ENCODE results near the gene ZNF22. TPM values are rescaled to one million over a fixed set of nuclear protein-coding genes. Genes with fewer than 3 reads are reported as not detected.
A peak's percentile ranks its signal among the peaks of the same experiment; 100 is the strongest.

Gene ZNF22
- total and polyA plus RNA-seq, 2 of the 8 experiments (the other 6 are each of a cell fraction or from before 2014, with no cell fraction given), result 18.2 to 45.2 TPM

DNA sequence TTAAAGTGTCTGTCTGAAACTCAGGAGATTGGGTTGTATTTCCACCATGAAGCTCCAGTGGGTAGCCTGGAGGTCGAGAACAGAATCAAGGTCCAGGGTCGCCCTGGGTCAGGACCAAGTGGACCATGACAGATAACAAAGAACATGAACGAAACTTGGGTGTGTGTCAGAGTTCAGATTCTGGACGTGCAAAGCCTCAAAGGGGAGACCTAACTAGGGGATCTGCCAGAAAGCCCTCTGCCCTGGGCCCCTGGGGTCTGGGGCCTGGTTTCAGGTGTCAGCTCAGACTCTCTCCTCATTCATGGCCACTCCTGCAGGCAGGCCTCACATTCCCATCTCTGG lies 39.5 kb upstream of the ZNF22 start:
- H3K79me1 ChIP-seq (ENCODE audit: low read depth, low read length), result no peaks in the 10 kb centered on the region
- H2BK12ac ChIP-seq (ENCODE audit: low read depth, low read length), result no peak overlapping the region
- ChIA-PET CTCF (ENCODE audit: partially characterized antibody) (interaction anchor here (4.9 to 11.2 kb wide), 4 partner anchors 10 to 30 kb away, joined by 26 to 143 read pairs (median 102); no protein-coding TSS in a partner anchor), POLR2A (ENCODE audit: partially characterized antibody) (interaction anchor here (0.8 to 1.8 kb wide), 6 partner anchors 11 to 39 kb away, joined by 3 to 5 read pairs (median 4); no protein-coding TSS in a partner anchor)
- peak overlapping the region; percentile 62; the same call in 1 of the 2 replicates for H2BK15ac ChIP-seq (ENCODE audit: low read length)
- H3K56ac ChIP-seq (replicated peaks; ENCODE audit: insufficient read length, low read depth, low read length), result no peak overlapping the region
- H3K14ac ChIP-seq (ENCODE audit: insufficient read length), result no peak overlapping the region
- peaks cover 8% of the 10 kb centered on the region for H3K23me2 ChIP-seq (ENCODE audit: low read depth, low read length)
- H2AFZ ChIP-seq (ENCODE audit: low read length), result no peak overlapping the region
- no peak overlapping the region for H3K18ac ChIP-seq (ENCODE audit: extremely low read depth, low read length)
- no peak overlapping the region for H3K9ac ChIP-seq (replicated peaks in 1 of 4; ENCODE audit: extremely low read depth in 1 of 4, low read depth in 3 of 4, low read length in 3 of 4)
- H3K23ac ChIP-seq (ENCODE audit: insufficient read length), result no peak overlapping the region
- FAIRE-seq, result no peak
- peak overlapping the region in 1 of 2 experiments; percentile 90; a peak in 2 of 4 replicates for H3K4me2 ChIP-seq (ENCODE audit: insufficient read depth in 1 of 2, low read depth in 2 of 2, low read length in 2 of 2)
- no peaks in the 10 kb centered on the region; a peak in 1 of 4 replicates for H3K79me2 ChIP-seq (ENCODE audit: control insufficient read depth in 1 of 2, insufficient read depth in 2 of 2, low read length in 2 of 2)
- no peak overlapping the region for H4K8ac ChIP-seq (ENCODE audit: extremely low read depth, insufficient read depth, low read length)
- no peaks in the 10 kb centered on the region for H4K20me1 ChIP-seq (replicated peaks in 1 of 2; ENCODE audit: control insufficient read depth in 1 of 2, insufficient read depth in 2 of 2, low read length in 2 of 2)
- no peak overlapping the region for H4K5ac ChIP-seq (ENCODE audit: insufficient read length, low read depth, low read length)
- H3K36me3 ChIP-seq (ENCODE audit: control insufficient read depth in 2 of 4, insufficient read depth in 4 of 4, low read length in 3 of 4), result no peaks in the 10 kb centered on the region
- H3K27me3 ChIP-seq (replicated peaks in 1 of 4; ENCODE audit: control insufficient read depth in 3 of 4, extremely low read depth in 1 of 4, insufficient read depth in 3 of 4, low read length in 3 of 4), result peaks cover 0 to 7% (median 3%) of the 10 kb centered on the region in 4 experiments; a peak in 4 of 7 replicates
- peak overlapping the region; percentile 15; the same call in 1 of the 2 replicates for H2BK20ac ChIP-seq (ENCODE audit: low read length)
- no peaks in the 10 kb centered on the region for H3K9me3 ChIP-seq (ENCODE audit: insufficient read depth in 2 of 2, low read depth in 1 of 2, low read length in 1 of 2)
- WGBS, 2 experiments (ENCODE audit: extremely low coverage in 1 of 2, insufficient coverage in 1 of 2, insufficient read length in 1 of 2, insufficient replicate concordance in 2 of 2, low coverage in 1 of 2, low lambda C conversion rate in 2 of 2, missing lambda C conversion rate in 1 of 2), result 58% methylated on average over 4 of the region's 4 CpGs; no CpG with 5 or more reads in 1 of the 2 experiments
- no peak overlapping the region for H3K4me3 ChIP-seq (ENCODE audit: extremely low read depth in 1 of 4, insufficient read depth in 2 of 4, low read depth in 3 of 4, low read length in 4 of 4)
- H4K91ac ChIP-seq (replicated peaks; ENCODE audit: insufficient read length, low read length), result no peak overlapping the region
- no peak overlapping the region for H2BK5ac ChIP-seq (ENCODE audit: low read depth, low read length)
- peak in 1 of 2 experiments; percentile 26 for DNase-seq (ENCODE audit: low read depth in 1 of 2, low spot score in 2 of 2)
- H3K4ac ChIP-seq (replicated peaks; ENCODE audit: insufficient read length, low read depth, low read length), result no peak overlapping the region
- no peak overlapping the region for H2AK5ac ChIP-seq (ENCODE audit: low read depth, low read length)
- no peak overlapping the region for H2BK120ac ChIP-seq (replicated peaks; ENCODE audit: low read depth, low read length)
- H3K4me1 ChIP-seq (replicated peaks in 1 of 4; ENCODE audit: control insufficient read depth in 3 of 4, insufficient read depth in 4 of 4, low read length in 3 of 4), result peaks cover 25 to 42% (median 34%) of the 10 kb centered on the region in 4 experiments
- no peak overlapping the region for H3K27ac ChIP-seq (ENCODE audit: low read depth, low read length)
- no peak for TF ChIP-seq CBX8 (IDR thresholded peaks at IDR 0.05; ENCODE audit: borderline replicate concordance, low read depth, low read length)
- no peak for TF ChIP-seq SUZ12 (IDR thresholded peaks at IDR 0.05; ENCODE audit: low read length)
- no peak for TF ChIP-seq HDAC6 (IDR thresholded peaks at IDR 0.05; ENCODE audit: low read depth, low read length)
- TF ChIP-seq EGR1 (IDR thresholded peaks at IDR 0.05; ENCODE audit: borderline replicate concordance, low read depth, low read length), result no peak
- no peak for TF ChIP-seq CREB1 (IDR thresholded peaks at IDR 0.05)
- TF ChIP-seq TAF1 (IDR thresholded peaks at IDR 0.05; ENCODE audit: low read depth, low read length), result no peak
- no peak for TF ChIP-seq SIN3A (conservative IDR thresholded peaks at IDR 0.05 in 1 of 2, IDR thresholded peaks at IDR 0.05 in 1 of 2; ENCODE audit: low read depth in 1 of 2, low read length in 2 of 2)
- TF ChIP-seq POU5F1 (IDR thresholded peaks at IDR 0.05; ENCODE audit: low read depth, low read length), result no peak
- no peak for TF ChIP-seq CEBPB (IDR thresholded peaks at IDR 0.05; ENCODE audit: low read depth, low read length)
- no peak for TF ChIP-seq SIX5 (IDR thresholded peaks at IDR 0.05; ENCODE audit: low read depth, low read length)
- TF ChIP-seq CHD2 (IDR thresholded peaks at IDR 0.05; ENCODE audit: low read length), result no peak
- TF ChIP-seq PHF8 (conservative IDR thresholded peaks at IDR 0.05; ENCODE audit: low read depth, low read length), result no peak
- TF ChIP-seq RXRA (IDR thresholded peaks at IDR 0.05; ENCODE audit: insufficient read depth, low read depth, low read length), result no peak
- TF ChIP-seq, protein P1, sequence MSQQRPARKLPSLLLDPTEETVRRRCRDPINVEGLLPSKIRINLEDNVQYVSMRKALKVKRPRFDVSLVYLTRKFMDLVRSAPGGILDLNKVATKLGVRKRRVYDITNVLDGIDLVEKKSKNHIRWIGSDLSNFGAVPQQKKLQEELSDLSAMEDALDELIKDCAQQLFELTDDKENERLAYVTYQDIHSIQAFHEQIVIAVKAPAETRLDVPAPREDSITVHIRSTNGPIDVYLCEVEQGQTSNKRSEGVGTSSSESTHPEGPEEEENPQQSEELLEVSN (IDR thresholded peaks at IDR 0.05), result no peak
